ENCODE results near the gene ZFAND3.

DNA sequence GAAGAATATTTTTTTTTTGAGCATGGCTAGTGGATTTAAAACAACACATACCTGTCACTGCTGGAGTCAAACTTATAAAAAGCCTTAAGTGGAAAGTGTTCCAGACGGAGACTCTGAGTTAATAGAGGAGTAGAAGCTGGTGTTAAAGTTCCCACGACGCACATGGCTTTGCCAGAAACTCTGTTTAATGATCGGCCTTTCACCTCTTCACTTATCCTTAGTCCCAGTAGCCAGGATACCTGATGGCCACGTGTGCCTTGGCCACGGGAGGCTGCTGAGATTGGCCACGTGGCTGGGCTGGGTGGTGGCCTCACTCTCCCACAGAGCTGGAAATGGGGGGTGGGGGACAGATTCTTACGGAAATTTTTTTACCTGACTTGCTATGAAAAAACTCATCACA is 333.1 kb downstream of the ZFAND3 start:
- no peak for TF ChIP-seq CTCF (IDR thresholded peaks at IDR 0.05; ENCODE audit: poor library complexity, severe bottlenecking)
- TF ChIP-seq POLR2AphosphoS5 (IDR thresholded peaks at IDR 0.05) = no peak

Measured in neural cell (in vitro differentiated cells).